ENCODE results near the gene COL6A6. TPM values are rescaled to one million over a fixed set of nuclear protein-coding genes. Genes with fewer than 3 reads are reported as not detected.
A peak's percentile ranks its signal among the peaks of the same experiment; 100 is the strongest.

The COL6A6 gene
- polyA plus RNA-seq, 1 donor (not counting 4 experiments of a cell fraction or from before 2014, with no cell fraction given): not detected

DNA sequence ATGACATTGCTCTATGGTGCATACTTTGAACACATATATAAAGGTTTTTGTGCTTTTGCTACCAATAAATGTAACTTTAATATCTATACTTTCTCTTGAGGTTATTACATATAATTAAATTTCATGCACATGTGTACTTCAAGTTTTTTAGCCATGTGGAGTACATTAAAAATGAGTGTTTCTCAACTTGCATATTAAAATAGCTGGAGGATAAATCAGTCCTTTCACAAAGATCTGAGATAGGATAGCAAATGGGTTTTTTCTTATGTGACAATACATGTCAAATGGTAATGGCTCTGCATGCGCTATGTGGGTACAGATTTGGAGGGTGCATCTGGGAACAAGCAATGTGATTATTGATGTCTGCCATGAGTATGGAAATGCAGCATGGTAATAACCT is 48.7 kb upstream of the COL6A6 start:
- Histone ChIP-seq H2AFZ (ENCODE audit: control insufficient read depth, low read length) (no peak overlapping the region), H3K4me2 (ENCODE audit: control insufficient read depth, extremely low read depth, insufficient read depth, low read depth, low read length) (no peak overlapping the region), H3K27me3 (ENCODE audit: control insufficient read depth, extremely low read depth, insufficient read depth, low read length) (no peaks in the 10 kb centered on the region), H3K9me1 (ENCODE audit: control insufficient read depth, extremely low read depth, insufficient read depth, low read length) (no peaks in the 10 kb centered on the region), H3K9ac (ENCODE audit: control insufficient read depth, extremely low read depth, insufficient read depth, low read length) (no peak overlapping the region), H4K20me1 (ENCODE audit: control insufficient read depth, extremely low read depth, insufficient read depth, low read length) (no peaks in the 10 kb centered on the region), H3K9me3 (ENCODE audit: control insufficient read depth, low read depth, low read length) (no peaks in the 10 kb centered on the region), H3K4me3 (ENCODE audit: control insufficient read depth in 2 of 3, extremely low read depth in 1 of 3, insufficient read depth in 2 of 3, low read depth in 1 of 3, low read length in 3 of 3) (no peak overlapping the region), H3K4me1 (ENCODE audit: control insufficient read depth, extremely low read depth, insufficient read depth, low read length) (peaks cover 6% of the 10 kb centered on the region), H3K27ac (ENCODE audit: control insufficient read depth, insufficient read depth, low read length) (no peak overlapping the region), H3K79me2 (ENCODE audit: control insufficient read depth, insufficient read depth, low read length) (no peaks in the 10 kb centered on the region), H3K36me3 (ENCODE audit: control insufficient read depth in 2 of 2, extremely low read depth in 1 of 2, insufficient read depth in 2 of 2, low read length in 2 of 2) (no peaks in the 10 kb centered on the region)
- TF ChIP-seq EZH2 (IDR thresholded peaks at IDR 0.05; ENCODE audit: low read length) (no peak), CTCF (optimal IDR thresholded peaks at IDR 0.05 in 1 of 3, IDR thresholded peaks at IDR 0.05 in 1 of 3, conservative IDR thresholded peaks at IDR 0.05 in 1 of 3; ENCODE audit: extremely low read depth in 1 of 3, insufficient read depth in 2 of 3, low read length in 3 of 3) (no peak)
- DNase-seq (ENCODE audit: low read depth, low spot score) (no peak), FAIRE-seq (no peak)
- dilution Hi-C loops (cut with MboI; ENCODE audit: extremely low pct_ligation_motif_present, low sequenced_read_pairs): no loop called here

- dilution Hi-C loops (cut with MboI; ENCODE audit: extremely low pct_ligation_motif_present, low sequenced_read_pairs): no loop called here
- no peaks in the 10 kb centered on the region for H3K9me1 ChIP-seq (ENCODE audit: control insufficient read depth, extremely low read depth, insufficient read depth, low read length)
These were observed 46.9 kb upstream of the COL6A6 start for GRCh38 chr3:130470126-130470525.

More at GRCh38 chr3:130470126-130470525, 46.9 kb upstream of the COL6A6 start:
- Histone ChIP-seq H3K79me2 (ENCODE audit: control insufficient read depth, insufficient read depth, low read length) (no peaks in the 10 kb centered on the region), H3K4me3 (ENCODE audit: control insufficient read depth in 2 of 3, extremely low read depth in 1 of 3, insufficient read depth in 2 of 3, low read depth in 1 of 3, low read length in 3 of 3) (no peak overlapping the region), H3K9me3 (ENCODE audit: control insufficient read depth, low read depth, low read length) (no peaks in the 10 kb centered on the region), H3K9ac (ENCODE audit: control insufficient read depth, extremely low read depth, insufficient read depth, low read length) (no peak overlapping the region), H2AFZ (ENCODE audit: control insufficient read depth, low read length) (no peak overlapping the region), H3K27me3 (ENCODE audit: control insufficient read depth, extremely low read depth, insufficient read depth, low read length) (no peaks in the 10 kb centered on the region), H3K27ac (ENCODE audit: control insufficient read depth, insufficient read depth, low read length) (no peak overlapping the region), H3K36me3 (ENCODE audit: control insufficient read depth in 2 of 2, extremely low read depth in 1 of 2, insufficient read depth in 2 of 2, low read length in 2 of 2) (no peaks in the 10 kb centered on the region), H4K20me1 (ENCODE audit: control insufficient read depth, extremely low read depth, insufficient read depth, low read length) (no peaks in the 10 kb centered on the region), H3K4me2 (ENCODE audit: control insufficient read depth, extremely low read depth, insufficient read depth, low read depth, low read length) (peak overlapping the region; percentile 35), H3K4me1 (ENCODE audit: control insufficient read depth, extremely low read depth, insufficient read depth, low read length) (peaks cover 6% of the 10 kb centered on the region)
- FAIRE-seq: no peak
- DNase-seq (ENCODE audit: low read depth, low spot score): no peak
- TF ChIP-seq EZH2 (IDR thresholded peaks at IDR 0.05; ENCODE audit: low read length) (no peak), CTCF (optimal IDR thresholded peaks at IDR 0.05 in 1 of 3, IDR thresholded peaks at IDR 0.05 in 1 of 3, conservative IDR thresholded peaks at IDR 0.05 in 1 of 3; ENCODE audit: extremely low read depth in 1 of 3, insufficient read depth in 2 of 3, low read length in 3 of 3) (no peak)
